Amniotic stem cell (primary cell): ENCODE data around the gene TADA2A.
A peak's percentile ranks its signal among the peaks of the same experiment; 100 is the strongest.

Experiments
- DNase-seq: peaks from one replicate; lab custom pipeline; 2025; lab: John Stamatoyannopoulos, UW

Gene TADA2A

GRCh38 chr17:37463039-37463438, 56.4 kb downstream of the TADA2A start:
- DNase-seq: no peak

DNA sequence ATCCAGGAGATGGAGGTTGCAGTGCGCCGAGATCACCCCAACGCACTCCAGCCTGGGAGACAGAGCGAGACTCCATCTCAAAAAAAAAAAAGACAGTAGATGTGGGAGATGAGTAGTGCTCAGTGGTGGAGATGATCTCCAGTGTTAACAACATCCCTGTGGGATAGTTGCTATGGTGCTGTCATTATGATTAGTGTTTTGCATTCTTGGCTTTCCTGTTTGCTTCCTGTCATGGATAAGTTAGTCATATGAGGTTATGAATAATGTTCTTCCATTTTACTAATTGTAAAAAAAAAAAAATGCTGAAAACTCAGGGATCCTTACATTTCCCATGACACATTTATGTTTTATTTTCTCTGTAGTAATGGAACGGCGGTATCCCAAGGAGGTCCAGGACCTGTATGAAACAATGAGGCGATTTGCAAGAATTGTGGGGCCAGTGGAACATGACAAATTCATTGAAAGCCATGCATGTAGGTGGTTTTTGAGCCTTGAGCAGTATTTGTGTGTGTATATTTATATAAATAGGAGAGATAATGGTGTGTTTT, 58.5 kb downstream of the TADA2A start:
- no peak for DNase-seq

- no peak for DNase-seq
These were observed 59.8 kb downstream of the TADA2A start for GRCh38 chr17:37466471-37466870.

DNA sequence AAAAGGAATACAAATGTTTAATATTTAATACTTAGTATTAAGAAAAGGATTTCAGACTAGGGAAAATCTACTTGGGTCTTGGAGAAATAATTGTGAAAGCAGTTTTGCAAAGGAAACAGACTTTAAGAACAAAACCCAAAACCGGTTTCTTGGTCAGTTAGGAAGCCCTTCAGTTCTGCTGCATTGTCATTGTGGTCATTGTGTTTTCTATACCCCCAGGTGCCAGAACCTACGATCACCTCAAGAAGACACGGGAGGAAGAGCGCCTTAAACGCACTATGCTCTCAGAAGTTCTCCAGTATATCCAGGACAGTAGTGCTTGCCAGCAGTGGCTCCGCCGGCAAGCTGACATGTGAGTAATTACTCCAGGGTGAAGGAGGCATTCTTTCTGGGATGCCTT, 63.5 kb downstream of the TADA2A start:
- DNase-seq: no peak

DNA sequence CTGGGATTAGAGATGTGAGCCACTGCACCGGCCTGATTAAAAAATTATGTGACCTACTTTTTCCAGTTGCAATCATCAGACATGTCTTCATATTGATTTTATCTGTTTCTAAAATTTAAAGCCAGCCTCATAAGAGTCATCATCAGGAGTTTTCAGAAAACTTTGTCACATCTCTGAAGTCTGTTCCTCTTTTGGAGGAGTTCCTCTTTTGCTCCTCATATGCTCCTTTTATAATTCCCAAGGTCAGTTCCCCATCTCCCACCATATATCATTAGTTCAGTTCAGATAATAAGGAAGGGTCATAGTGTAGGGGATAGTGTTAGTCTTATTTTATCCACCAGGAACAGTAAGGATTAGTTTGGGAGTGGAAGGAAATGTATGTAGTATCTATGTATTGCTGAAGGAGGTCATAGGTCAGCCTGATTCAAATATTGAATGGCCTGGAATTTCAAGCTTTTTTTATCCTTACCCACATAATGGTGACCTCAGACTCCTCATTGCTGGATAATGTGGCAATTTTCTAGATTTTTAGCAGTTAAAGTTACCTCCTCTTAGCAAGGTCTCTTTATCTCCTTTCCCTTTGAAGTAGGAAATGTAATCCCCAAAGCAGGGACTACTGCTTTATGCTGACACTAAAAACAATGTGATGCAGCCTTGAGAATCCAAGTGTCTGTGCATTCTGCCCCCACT, 69.2 kb downstream of the TADA2A start:
- no peak for DNase-seq

- no peak for DNase-seq
These were observed 69.9 kb downstream of the TADA2A start for GRCh38 chr17:37476431-37477120.

GRCh38 chr17:37478187-37478586, 71.5 kb downstream of the TADA2A start:
- DNase-seq: no peak

DNA sequence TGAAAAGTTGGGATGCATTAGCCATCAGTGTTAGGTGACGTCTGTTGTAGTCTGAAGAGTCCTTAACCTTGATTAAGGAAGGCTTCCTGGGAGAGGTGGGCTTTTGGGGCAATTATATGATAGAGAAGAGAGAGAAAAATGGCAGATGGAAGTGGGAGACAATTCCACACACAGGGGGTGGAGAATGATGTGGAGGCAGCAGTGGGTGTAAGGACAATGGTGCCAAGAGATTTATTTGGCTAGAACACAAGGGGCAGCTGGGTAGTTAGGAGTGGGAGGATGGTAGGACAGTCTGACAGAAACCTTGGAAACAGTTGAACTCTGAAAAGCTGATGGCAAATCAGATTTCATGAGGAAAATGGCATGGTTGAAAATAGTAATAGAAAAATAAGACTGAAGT, 72.3 kb downstream of the TADA2A start:
- DNase-seq: no peak

GRCh38 chr17:37480427-37480826, 73.7 kb downstream of the TADA2A start:
- DNase-seq: no peak

- no peak for DNase-seq
These were observed 74.4 kb downstream of the TADA2A start for GRCh38 chr17:37481001-37481665.

GRCh38 chr17:37483311-37484039, 76.8 kb downstream of the TADA2A start:
- no peak for DNase-seq

DNA sequence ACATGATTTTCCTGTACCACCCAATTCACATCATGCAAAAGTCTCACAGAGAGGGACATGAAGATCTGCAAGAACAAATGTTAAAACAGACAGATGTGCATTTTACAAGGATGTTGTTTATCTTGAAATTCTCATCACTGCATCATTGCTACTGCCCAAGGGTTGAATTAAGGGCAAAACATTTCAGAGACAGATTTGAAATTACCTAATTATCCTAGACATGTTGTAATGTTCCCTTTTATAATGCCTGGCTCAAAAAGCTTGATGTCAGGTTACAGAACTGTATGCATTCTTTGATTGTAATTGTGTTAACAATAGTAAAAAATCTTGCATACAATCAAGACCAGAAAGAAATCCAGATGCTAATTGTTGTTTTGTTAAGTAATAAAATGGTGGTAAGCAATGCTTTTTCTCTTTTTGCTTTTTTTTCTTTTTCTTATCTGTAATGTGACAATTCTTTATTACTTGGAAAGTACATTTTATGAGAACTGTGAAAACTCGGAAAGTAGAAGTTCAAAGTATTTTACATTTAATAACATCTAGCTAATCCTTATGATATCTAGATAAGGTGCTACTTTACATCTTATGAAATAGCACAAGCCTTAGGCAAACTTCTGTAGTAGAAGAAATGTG, 79.4 kb downstream of the TADA2A start:
- no peak for DNase-seq

GRCh38 chr17:37488009-37488604, 81.4 kb downstream of the TADA2A start:
- DNase-seq: peak; percentile 93

- peak; percentile 86 for DNase-seq
These were observed 82.0 kb downstream of the TADA2A start for GRCh38 chr17:37488607-37489196.

GRCh38 chr17:37489197-37490001, 82.7 kb downstream of the TADA2A start, which contains the start of gene DUSP14:
Gene DUSP14, plus strand, starts transcription at chr17:37489891. Its CDS starts 22,382 bp downstream, at chr17:37512273.
- peak; percentile 47 for DNase-seq

- peak; percentile 57 for DNase-seq
These were observed 83.4 kb downstream of the TADA2A start for GRCh38 chr17:37490022-37490587.

DNA sequence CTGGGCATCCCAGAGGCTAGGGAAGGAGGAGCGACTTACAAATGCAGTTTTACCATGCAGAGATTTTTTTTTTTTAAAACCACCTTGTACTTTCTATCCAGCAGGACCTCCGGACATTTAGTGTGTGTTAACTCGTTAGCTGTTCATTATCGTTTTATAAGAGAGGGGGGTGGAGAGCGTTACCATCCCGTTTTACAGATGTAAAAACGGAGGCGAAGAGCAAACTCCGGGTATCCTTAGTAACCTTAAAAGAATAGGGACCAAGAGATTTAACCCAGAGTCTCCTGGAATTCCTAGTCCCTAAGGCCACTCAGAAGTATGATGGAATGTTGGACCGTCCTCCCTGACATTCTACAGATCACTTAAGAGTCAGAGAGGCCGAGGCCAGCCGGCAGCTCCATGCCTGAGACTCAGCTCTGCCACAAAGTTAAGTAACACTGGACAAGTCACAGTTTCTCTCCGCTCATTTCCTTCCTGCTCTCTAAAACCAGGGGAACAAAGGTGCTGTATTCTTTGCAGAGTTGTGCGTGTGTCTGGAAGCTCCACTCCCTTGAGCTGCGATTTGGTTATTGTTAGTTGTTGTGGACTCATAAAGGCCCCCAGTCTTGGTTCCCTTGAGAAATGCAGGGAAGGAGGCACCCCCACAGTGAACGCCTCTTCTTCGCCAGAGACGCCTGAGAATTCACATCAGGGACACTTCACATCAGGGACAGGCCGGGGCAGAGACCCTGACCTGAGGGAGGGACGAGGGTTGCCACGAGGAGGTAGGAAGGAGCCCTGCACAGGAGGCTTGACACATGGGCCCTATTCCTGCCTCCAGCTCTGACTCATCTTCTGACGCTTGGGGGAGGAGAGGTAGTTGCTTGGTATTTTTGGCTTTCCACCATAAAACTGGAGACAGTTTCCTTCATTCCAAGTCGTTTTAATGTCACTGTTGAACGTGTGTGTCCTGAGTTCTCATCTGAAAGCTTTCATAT, 84.2 kb downstream of the TADA2A start:
- DNase-seq: peak; percentile 79

DNA sequence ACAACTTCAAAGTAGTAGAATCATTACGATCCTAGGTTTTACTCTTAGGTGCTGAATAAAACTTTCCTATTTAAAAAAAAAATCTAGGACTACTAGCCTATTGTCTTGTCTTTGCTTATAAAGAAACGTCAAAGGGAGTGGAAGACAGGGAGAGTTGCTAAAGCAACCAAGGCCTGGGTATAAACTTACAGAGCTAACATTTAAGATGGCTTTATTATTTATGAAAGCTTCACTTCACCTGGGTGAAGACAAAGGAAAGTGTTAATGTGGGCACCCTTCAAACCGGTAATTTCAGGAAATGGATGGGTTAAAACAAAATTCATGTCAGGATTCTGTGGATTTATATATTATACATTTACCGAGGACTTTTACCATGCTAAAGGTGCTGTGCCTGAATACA, 85.5 kb downstream of the TADA2A start:
- DNase-seq: no peak
